ENCODE data around the gene CRADD. TPM values are rescaled to one million over a fixed set of nuclear protein-coding genes. Genes with fewer than 3 reads are reported as not detected.

Gene CRADD
- total and polyA plus RNA-seq, 2 of the 4 experiments (the other 2 are of a cell fraction): 11.1 to 14.0 TPM

GRCh38 chr12:93938931-93939330 lies 261.8 kb downstream of the CRADD start:
- dilution Hi-C loops (cut with HindIII; ENCODE audit: low sequenced_read_pairs, unreplicated experiment): no loop called here
- Histone ChIP-seq H3K4me2 (ENCODE audit: low read depth, low read length) (no peak overlapping the region), H3K23ac (ENCODE audit: low read depth, low read length) (no peak overlapping the region), H3K9me1 (ENCODE audit: insufficient read depth, low read length) (0 out of 2 replicates have a peak, but pooled peaks cover 3% of the 10 kb centered on the region), H4K5ac (ENCODE audit: low read depth, low read length) (no peak overlapping the region), H3K9me3 (ENCODE audit: control insufficient read depth, insufficient read depth, low read length) (peaks cover 10% of the 10 kb centered on the region), H3K56ac (ENCODE audit: extremely low read depth, insufficient read depth, low read length) (no peak overlapping the region), H3K4ac (ENCODE audit: low read depth, low read length) (no peak overlapping the region), H2BK20ac (ENCODE audit: low read depth, low read length) (no peak overlapping the region), H3K14ac (replicated peaks; ENCODE audit: low read depth, low read length) (no peak overlapping the region), H3K79me1 (ENCODE audit: low read depth in 1 of 2, low read length in 2 of 2) (no peaks in the 10 kb centered on the region), H3K18ac (ENCODE audit: low read depth, low read length) (no peak overlapping the region), H2AFZ (replicated peaks; ENCODE audit: low read length, poor library complexity) (no peak overlapping the region), H2AK5ac (ENCODE audit: low read depth, low read length) (no peak overlapping the region), H4K8ac (ENCODE audit: low read depth in 2 of 2, low read length in 2 of 2) (no peak overlapping the region), H3K27ac (ENCODE audit: insufficient read depth, low read length) (no peak overlapping the region), H4K91ac (ENCODE audit: insufficient read depth, low read depth, low read length) (no peak overlapping the region), H3K4me1 (ENCODE audit: control insufficient read depth, insufficient read depth, low read length) (peaks cover 2% of the 10 kb centered on the region; the same call in 1 of the 2 replicates), H3K36me3 (ENCODE audit: control insufficient read depth, insufficient read depth, low read length) (no peaks in the 10 kb centered on the region), H3K9ac (ENCODE audit: low read depth, low read length) (no peak overlapping the region), H3K27me3 (ENCODE audit: control insufficient read depth, insufficient read depth, low read length) (no peaks in the 10 kb centered on the region), H2AK9ac (replicated peaks; ENCODE audit: low read depth, low read length, poor library complexity) (no peak overlapping the region), H3K4me3 (ENCODE audit: insufficient read depth, low read depth, low read length) (no peak overlapping the region), H2BK120ac (ENCODE audit: low read depth, low read length) (no peak overlapping the region), H2BK15ac (ENCODE audit: low read depth, low read length) (no peak overlapping the region), H2BK5ac (ENCODE audit: low read depth, low read length, poor library complexity, severe bottlenecking) (no peak overlapping the region), H4K20me1 (ENCODE audit: insufficient read depth, low read length) (no peaks in the 10 kb centered on the region)
- WGBS, 2 experiments (ENCODE audit: extremely low coverage in 2 of 2, insufficient read length in 1 of 2): no CpG with 5 or more reads among the region's 2 CpGs
- TF ChIP-seq ELK1 (IDR thresholded peaks at IDR 0.05; ENCODE audit: borderline replicate concordance, low read depth, low read length): no peak
- TF ChIP-seq RCOR1 (IDR thresholded peaks at IDR 0.05; ENCODE audit: insufficient replicate concordance, low read length): no peak
- TF ChIP-seq MAFK (IDR thresholded peaks at IDR 0.05; ENCODE audit: low read depth, low read length): no peak
- no peak for TF ChIP-seq NFE2L2 (IDR thresholded peaks at IDR 0.05; ENCODE audit: low read depth, low read length)
- TF ChIP-seq CHD1 (IDR thresholded peaks at IDR 0.05; ENCODE audit: low read depth, low read length): no peak
- no peak for TF ChIP-seq FOS (IDR thresholded peaks at IDR 0.05; ENCODE audit: low read depth, low read length)
- TF ChIP-seq RFX5 (IDR thresholded peaks at IDR 0.05; ENCODE audit: low read depth, low read length): no peak
- no peak for TF ChIP-seq CEBPB (IDR thresholded peaks at IDR 0.05; ENCODE audit: low read depth, low read length)
- TF ChIP-seq POLR2A (IDR thresholded peaks at IDR 0.05; ENCODE audit: low read depth, low read length): no peak
- TF ChIP-seq SMC3 (IDR thresholded peaks at IDR 0.05; ENCODE audit: low read depth, low read length): no peak
- TF ChIP-seq CTCF (conservative IDR thresholded peaks at IDR 0.05; ENCODE audit: low read depth, low read length): no peak
- no peak for TF ChIP-seq USF2 (IDR thresholded peaks at IDR 0.05; ENCODE audit: low read depth, low read length)
- TF ChIP-seq RAD21 (IDR thresholded peaks at IDR 0.05; ENCODE audit: low read length): no peak
- TF ChIP-seq MXI1 (IDR thresholded peaks at IDR 0.05; ENCODE audit: borderline replicate concordance, low read depth, low read length): no peak
- TF ChIP-seq MAZ (IDR thresholded peaks at IDR 0.05; ENCODE audit: borderline replicate concordance, low read depth, low read length): no peak
- TF ChIP-seq BHLHE40 (IDR thresholded peaks at IDR 0.05; ENCODE audit: low read depth, low read length): no peak
- ChIA-PET CTCF (no interaction called here), POLR2A (ENCODE audit: unreplicated experiment) (no interaction called here)
- in situ Hi-C loops (cut with MboI; ENCODE audit: low sequenced_read_pairs): no loop called here
- no TSS peak for BruUV-seq (replicated peaks)
- intact Hi-C loops (cut with micrococcal nuclease): no loop called here
- ATAC-seq (ENCODE audit: low read depth) (no peak), DNase-seq (no peak)

Measured in IMR-90 (cell line).